HepG2 (cell line): Measurements from ENCODE around the gene PTGIR. TPM values are rescaled to one million over a fixed set of nuclear protein-coding genes. Genes with fewer than 3 reads are reported as not detected.

ENCODE experiments used
- ATAC-seq: fragments of 200-7000 bp; cut with Tn5 transposase; 3 replicates; pipeline ENCODE4 v1.9.1; 2020; ENCODE audit warnings: mild to moderate bottlenecking, moderate library complexity
- BruUV-seq: library from RNA; stranded (reverse); fragments of 400-500 nt; replicated peaks from 2 replicates; lab custom pipeline; 2021; lab: Mats Ljungman, UMichigan
- CTCF ChIA-PET: fragments of 300-600 bp; formaldehyde crosslinking; extraction: SDS; loops from one replicate; lab custom pipeline; 2021; ENCODE audit warnings: low total read pairs, inconsistent platforms, low intra/inter-chr PET ratio; lab: Yijun Ruan, JAX
- POLR2A ChIA-PET: fragments of 350-600 bp; sonication (Branson Sonifier 250); formaldehyde crosslinking; loops from one replicate; lab custom pipeline; 2020; ENCODE audit warnings: antibody characterized with exemption, inconsistent platforms; lab: Yijun Ruan, JAX
- DNase-seq: peaks from one replicate; pipeline ENCODE4 v3.0.0-alpha.2; 2015; ENCODE audit warnings: low spot score
- FAIRE-seq: peaks from 3 replicates; lab custom pipeline; 2011; peaks lifted over from hg19 to GRCh38; lab: Jason Lieb, UNC
- H2AFZ ChIP-seq: one replicate; pipeline ENCODE4 v1.6.1; 2011; ENCODE audit warnings: low read length, inconsistent platforms
- H3K27ac ChIP-seq: fragments of 300-600 bp; 3 replicates; pipeline ENCODE4 v1.8.0; 2011; ENCODE audit warnings: mixed run types, mild to moderate bottlenecking, mixed read lengths, low read length, inconsistent platforms; ENCODE audit not compliant: insufficient read depth; ENCODE audit errors: extremely low read length
- H3K27me3 ChIP-seq, 2 experiments: fragments of 200-600 bp in 1 of 2; 2 replicates in 1 of 2; 3 replicates in 1 of 2; pipeline versions ENCODE4 v1.6.0 to v1.8.0; 2011; ENCODE audit warnings: low read length in 2 of 2, mild to moderate bottlenecking in 2 of 2, moderate library complexity in 2 of 2, inconsistent platforms in 1 of 2; ENCODE audit not compliant: insufficient read depth in 2 of 2, control insufficient read depth in 1 of 2
- H3K36me3 ChIP-seq, 2 experiments: fragments of 200-600 bp in 1 of 2; replicated peaks in 1 of 2; 2 replicates in 1 of 2; 3 replicates in 1 of 2; pipeline versions ENCODE4 v1.5.1 to v1.8.0; 2011; ENCODE audit warnings: low read length in 2 of 2, inconsistent platforms in 1 of 2; ENCODE audit not compliant: insufficient read depth in 2 of 2, control insufficient read depth in 1 of 2
- H3K4me1 ChIP-seq: 2 replicates; pipeline ENCODE4 v1.5.1; 2012; ENCODE audit warnings: low read length, inconsistent platforms; ENCODE audit not compliant: insufficient read depth
- H3K4me2 ChIP-seq: 2 replicates; pipeline ENCODE4 v1.6.0; 2011; ENCODE audit warnings: low read depth, low read length, inconsistent platforms
- H3K4me3 ChIP-seq, 3 experiments: fragments of 200-600 bp in 1 of 3; sonication (generic), shearing (Covaris generic) in 1 of 3; replicated peaks in 1 of 3; 2 replicates each; pipeline ENCODE4 v1.5.1; 2011 to 2016; ENCODE audit warnings: low read length in 3 of 3, inconsistent platforms in 2 of 3, low read depth in 2 of 3, mild to moderate bottlenecking in 2 of 3, control low read depth in 1 of 3, mixed read lengths in 1 of 3; ENCODE audit not compliant: insufficient read depth in 1 of 3
- H3K79me2 ChIP-seq: one replicate; pipeline ENCODE4 v1.6.1; 2011; ENCODE audit warnings: low read length, inconsistent platforms; ENCODE audit not compliant: insufficient read depth
- H3K9ac ChIP-seq: 2 replicates; pipeline ENCODE4 v1.6.0; 2011; ENCODE audit warnings: mild to moderate bottlenecking, low read depth, low read length, inconsistent platforms; ENCODE audit not compliant: insufficient read depth
- H3K9me3 ChIP-seq: 2 replicates; pipeline ENCODE4 v1.5.1; 2012; ENCODE audit warnings: mild to moderate bottlenecking, low read length
- H4K20me1 ChIP-seq: 2 replicates; pipeline ENCODE4 v1.6.0; 2011; ENCODE audit warnings: inconsistent platforms, mild to moderate bottlenecking, low read length, moderate library complexity; ENCODE audit not compliant: insufficient read depth
- ADNP ChIP-seq: sonication (generic); formaldehyde crosslinking; IDR thresholded peaks from 2 replicates; pipeline ENCODE4 v1.4.0; 2020; ENCODE audit warnings: missing genetic modification reagents
- ARNTL ChIP-seq: sonication (generic); formaldehyde crosslinking; IDR thresholded peaks from 2 replicates; pipeline ENCODE4 v1.4.0; 2020; ENCODE audit warnings: mild to moderate bottlenecking, missing genetic modification reagents
- EHMT2 ChIP-seq: fragments of 200-600 bp; sonication (generic); IDR thresholded peaks from 2 replicates; pipeline ENCODE4 v1.7.0; 2017; ENCODE audit warnings: antibody characterized with exemption, low read depth, low read length, borderline replicate concordance
- EP300 ChIP-seq, 3 experiments: sonication (generic) in 1 of 3; formaldehyde crosslinking in 1 of 3; IDR thresholded peaks; 2 replicates each; pipeline versions ENCODE4 v1.5.1 to v1.6.1; 2011 to 2020; ENCODE audit warnings: low read depth in 2 of 3, low read length in 2 of 3, borderline replicate concordance in 1 of 3, improper control_type of control experiment in 1 of 3, mild to moderate bottlenecking in 1 of 3, missing genetic modification reagents in 1 of 3, moderate library complexity in 1 of 3
- GTF2F1 ChIP-seq: fragments of 150-350 bp; IDR thresholded peaks from 2 replicates; pipeline ENCODE4 v1.6.1; 2014; ENCODE audit warnings: low read length
- HDAC1 ChIP-seq: sonication (generic); formaldehyde crosslinking; IDR thresholded peaks from 2 replicates; pipeline ENCODE4 v1.5.1; 2020; ENCODE audit warnings: mild to moderate bottlenecking, missing genetic modification reagents
- HNF4A ChIP-seq: sonication (generic); formaldehyde crosslinking; IDR thresholded peaks from 2 replicates; pipeline ENCODE4 v1.4.0; 2020; ENCODE audit warnings: missing genetic modification reagents
- HNF4G ChIP-seq, 2 experiments: sonication (generic) in 1 of 2; formaldehyde crosslinking in 1 of 2; IDR thresholded peaks; 2 replicates each; pipeline versions ENCODE4 v1.4.0 to v1.6.1; 2011 to 2020; ENCODE audit warnings: borderline replicate concordance in 2 of 2, low read depth in 2 of 2, mild to moderate bottlenecking in 2 of 2, low read length in 1 of 2, missing genetic modification reagents in 1 of 2, moderate library complexity in 1 of 2
- HOXA7 ChIP-seq: sonication (generic); formaldehyde crosslinking; IDR thresholded peaks from 2 replicates; pipeline ENCODE4 v1.8.1; 2022; ENCODE audit warnings: mild to moderate bottlenecking, missing genetic modification reagents, moderate library complexity
- MIER2 ChIP-seq: IDR thresholded peaks from 2 replicates; pipeline ENCODE4 v1.6.1; 2016; ENCODE audit warnings: missing biosample characterization, missing genetic modification reagents
- NFRKB ChIP-seq: fragments of 450-650 bp; IDR thresholded peaks from 2 replicates; pipeline ENCODE4 v1.6.1; 2017
- SKIL ChIP-seq: sonication (generic); formaldehyde crosslinking; IDR thresholded peaks from 2 replicates; pipeline ENCODE4 v1.8.0; 2022; ENCODE audit warnings: missing genetic modification reagents, mild to moderate bottlenecking, moderate library complexity, borderline replicate concordance
- THAP11 ChIP-seq: IDR thresholded peaks from 2 replicates; pipeline ENCODE4 v1.6.1; 2016; ENCODE audit warnings: missing biosample characterization, missing genetic modification reagents
- ZNF3 ChIP-seq: IDR thresholded peaks from 2 replicates; pipeline ENCODE4 v1.7.0; 2017; ENCODE audit warnings: inconsistent platforms
- ZNF33B ChIP-seq: sonication (generic); formaldehyde crosslinking; IDR thresholded peaks from 2 replicates; pipeline ENCODE4 v1.5.1; 2020; ENCODE audit warnings: mild to moderate bottlenecking, missing genetic modification reagents
- ZNF546 ChIP-seq: sonication (generic); formaldehyde crosslinking; conservative IDR thresholded peaks from 2 replicates; pipeline ENCODE4 v1.8.1; 2023; ENCODE audit warnings: mild to moderate bottlenecking, missing genetic modification reagents
- ZNF737 ChIP-seq: sonication (generic); formaldehyde crosslinking; IDR thresholded peaks from 2 replicates; pipeline ENCODE4 v1.5.0; 2020; ENCODE audit warnings: missing genetic modification reagents, mild to moderate bottlenecking, borderline replicate concordance
- ZNF773 ChIP-seq: sonication (generic); formaldehyde crosslinking; IDR thresholded peaks from 2 replicates; pipeline ENCODE4 v1.4.0; 2020; ENCODE audit warnings: missing genetic modification reagents, borderline replicate concordance
- WGBS: methylation state at CpG from one replicate; pipeline ENCODE4 v1.1.6; 2017; ENCODE audit warnings: low lambda C conversion rate; 5-methylcytosine and 5-hydroxymethylcytosine counted together
- in situ Hi-C: cut with HindIII; loops from 2 replicates; pipeline ENCODE4 v1.10.0; 2017; ENCODE audit warnings: low pct_unique_long_range_greater_than_20kb; ENCODE audit not compliant: extremely low pct_ligation_motif_present
- intact Hi-C: fragments of 100-400 bp; cut with micrococcal nuclease; formaldehyde crosslinking; loops from one replicate; pipeline ENCODE4 v1.10.0; 2022; ENCODE audit not compliant: unreplicated experiment
- polyA plus RNA-seq, 8 experiments: library from polyadenylated mRNA; depleted of rRNA in 3 of 8; stranded (reverse) in 7 of 8; unstranded in 1 of 8; fragments of >200 nt; fragmentation: Illumina TruSeq in 4 of 8; extraction: Trizol in 4 of 8; gene quantifications; 2 replicates each; pipeline versions ENCODE4 v1.2.1 to v1.2.3, GENCODE V29; 2011 to 2016; ENCODE audit warnings: low read depth in 4 of 8, missing spikeins in 1 of 8, mixed read lengths in 1 of 8; ENCODE audit not compliant: insufficient read depth in 1 of 8
- total RNA-seq, 5 experiments: library from RNA; depleted of rRNA; stranded (reverse); fragments of >200 nt; fragmentation: Illumina TruSeq; extraction: Trizol; gene quantifications; 2 replicates each; pipeline ENCODE4 v1.2.3, GENCODE V29; 2016; ENCODE audit warnings: low read depth in 1 of 5
- TF ChIP-seq, protein P1 (sequence below): sonication (generic); formaldehyde crosslinking; IDR thresholded peaks from 2 replicates; pipeline ENCODE4 v1.4.0; 2020; ENCODE audit warnings: missing genetic modification reagents, borderline replicate concordance
- TF ChIP-seq, protein P2 (sequence below): sonication (generic); formaldehyde crosslinking; IDR thresholded peaks from 2 replicates; pipeline ENCODE4 v1.8.1; 2023; ENCODE audit warnings: mild to moderate bottlenecking, missing genetic modification reagents

PTGIR gene
- total and polyA plus RNA-seq, 2 of the 13 experiments (the other 11 are each of a cell fraction or from before 2014, with no cell fraction given), result not detected

DNA sequence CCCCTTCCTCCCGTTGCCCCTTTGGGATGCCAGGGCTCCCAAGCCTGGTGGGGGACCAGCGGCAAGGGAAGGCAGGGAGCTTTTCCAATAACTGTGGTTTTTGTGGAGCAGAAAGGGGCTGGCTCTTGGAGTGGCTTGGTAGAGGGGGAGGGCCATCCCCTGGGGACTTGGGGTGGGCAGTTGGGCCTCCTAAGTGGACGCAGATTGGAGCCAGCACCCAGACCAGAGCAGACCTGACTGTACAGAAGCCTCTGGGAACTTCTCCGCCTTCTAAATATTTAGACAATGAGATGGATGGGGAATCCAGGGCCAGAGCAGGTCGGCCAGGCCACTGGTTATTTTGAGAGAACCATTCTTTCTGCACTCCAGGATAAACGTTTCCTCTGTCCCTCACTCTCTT, 4.2 kb downstream of the PTGIR start:
- FAIRE-seq, result no peak
- Histone ChIP-seq H3K27me3 (peaks cover 0 to 49% of the 10 kb centered on the region in 2 experiments; a peak in 3 of 5 replicates), H3K9ac (no peak overlapping the region), H4K20me1 (no peaks in the 10 kb centered on the region), H3K9me3 (no peaks in the 10 kb centered on the region), H3K27ac (no peak overlapping the region), H3K36me3 (no peaks in the 10 kb centered on the region), H3K79me2 (no peaks in the 10 kb centered on the region)
- CTCF ChIA-PET, result no interaction called here
- in situ Hi-C loops, result no loop called here
- ATAC-seq, result no peak
- TF ChIP-seq GTF2F1, result no peak
- no peak for TF ChIP-seq ZNF773 (CRISPR knock-in tag)
- no peak for TF ChIP-seq HOXA7
- TF ChIP-seq THAP11 (CRISPR knock-in tag), result no peak
- no peak for TF ChIP-seq HNF4G (IDR thresholded peaks at IDR 0.05; ENCODE audit: borderline replicate concordance, low read depth, low read length)
- no peak for TF ChIP-seq HNF4G (CRISPR knock-in tag; IDR thresholded peaks at IDR 0.05; ENCODE audit: borderline replicate concordance, low read depth)
- TF ChIP-seq ZNF3, result no peak
- TF ChIP-seq ZNF33B (CRISPR knock-in tag), result no peak
- TF ChIP-seq HDAC1 (CRISPR knock-in tag), result no peak
- TF ChIP-seq MIER2 (CRISPR knock-in tag), result no peak
- TF ChIP-seq ADNP (CRISPR knock-in tag), result no peak
- no peak for TF ChIP-seq ZNF737 (CRISPR knock-in tag)
- no peak for TF ChIP-seq HNF4A (CRISPR knock-in tag)
- TF ChIP-seq EP300 (IDR thresholded peaks at IDR 0.05; ENCODE audit: low read depth in 2 of 2, low read length in 2 of 2), result no peak
- TF ChIP-seq EP300 (CRISPR knock-in tag; IDR thresholded peaks at IDR 0.05; ENCODE audit: borderline replicate concordance), result no peak
- no peak for TF ChIP-seq ZNF546
- no peak for TF ChIP-seq NFRKB
- no peak for TF ChIP-seq ARNTL (CRISPR knock-in tag)
- no peak for TF ChIP-seq SKIL (CRISPR knock-in tag)
- TF ChIP-seq, protein P1, sequence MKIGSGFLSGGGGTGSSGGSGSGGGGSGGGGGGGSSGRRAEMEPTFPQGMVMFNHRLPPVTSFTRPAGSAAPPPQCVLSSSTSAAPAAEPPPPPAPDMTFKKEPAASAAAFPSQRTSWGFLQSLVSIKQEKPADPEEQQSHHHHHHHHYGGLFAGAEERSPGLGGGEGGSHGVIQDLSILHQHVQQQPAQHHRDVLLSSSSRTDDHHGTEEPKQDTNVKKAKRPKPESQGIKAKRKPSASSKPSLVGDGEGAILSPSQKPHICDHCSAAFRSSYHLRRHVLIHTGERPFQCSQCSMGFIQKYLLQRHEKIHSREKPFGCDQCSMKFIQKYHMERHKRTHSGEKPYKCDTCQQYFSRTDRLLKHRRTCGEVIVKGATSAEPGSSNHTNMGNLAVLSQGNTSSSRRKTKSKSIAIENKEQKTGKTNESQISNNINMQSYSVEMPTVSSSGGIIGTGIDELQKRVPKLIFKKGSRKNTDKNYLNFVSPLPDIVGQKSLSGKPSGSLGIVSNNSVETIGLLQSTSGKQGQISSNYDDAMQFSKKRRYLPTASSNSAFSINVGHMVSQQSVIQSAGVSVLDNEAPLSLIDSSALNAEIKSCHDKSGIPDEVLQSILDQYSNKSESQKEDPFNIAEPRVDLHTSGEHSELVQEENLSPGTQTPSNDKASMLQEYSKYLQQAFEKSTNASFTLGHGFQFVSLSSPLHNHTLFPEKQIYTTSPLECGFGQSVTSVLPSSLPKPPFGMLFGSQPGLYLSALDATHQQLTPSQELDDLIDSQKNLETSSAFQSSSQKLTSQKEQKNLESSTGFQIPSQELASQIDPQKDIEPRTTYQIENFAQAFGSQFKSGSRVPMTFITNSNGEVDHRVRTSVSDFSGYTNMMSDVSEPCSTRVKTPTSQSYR (CRISPR knock-in tag), result no peak
- TF ChIP-seq, protein P2, sequence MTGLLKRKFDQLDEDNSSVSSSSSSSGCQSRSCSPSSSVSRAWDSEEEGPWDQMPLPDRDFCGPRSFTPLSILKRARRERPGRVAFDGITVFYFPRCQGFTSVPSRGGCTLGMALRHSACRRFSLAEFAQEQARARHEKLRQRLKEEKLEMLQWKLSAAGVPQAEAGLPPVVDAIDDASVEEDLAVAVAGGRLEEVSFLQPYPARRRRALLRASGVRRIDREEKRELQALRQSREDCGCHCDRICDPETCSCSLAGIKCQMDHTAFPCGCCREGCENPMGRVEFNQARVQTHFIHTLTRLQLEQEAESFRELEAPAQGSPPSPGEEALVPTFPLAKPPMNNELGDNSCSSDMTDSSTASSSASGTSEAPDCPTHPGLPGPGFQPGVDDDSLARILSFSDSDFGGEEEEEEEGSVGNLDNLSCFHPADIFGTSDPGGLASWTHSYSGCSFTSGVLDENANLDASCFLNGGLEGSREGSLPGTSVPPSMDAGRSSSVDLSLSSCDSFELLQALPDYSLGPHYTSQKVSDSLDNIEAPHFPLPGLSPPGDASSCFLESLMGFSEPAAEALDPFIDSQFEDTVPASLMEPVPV, result no peak
- TF ChIP-seq EHMT2, result no peak
- TF ChIP-seq, all 625 proteins: peak for 0
- no TSS peak for BruUV-seq
- intact Hi-C loops, result no loop called here
- peak overlapping the region in 1 of 3 experiments; percentile 48; a peak in 1 of 6 replicates for H3K4me3 ChIP-seq
- no peak for DNase-seq
- 15% methylated on average over 6 of the region's 6 CpGs for WGBS
- POLR2A ChIA-PET, result no interaction called here
- peaks cover 39% of the 10 kb centered on the region for H3K4me1 ChIP-seq
- H2AFZ ChIP-seq, result no peak overlapping the region
- peak overlapping the region; percentile 63 for H3K4me2 ChIP-seq
